Heart left ventricle (tissue), 16 donors: ENCODE results near the gene OVCA2. TPM values are rescaled to one million over a fixed set of nuclear protein-coding genes. Genes with fewer than 3 reads are reported as not detected.

ENCODE experiments used
- ATAC-seq, 4 donors: fragments of 200-7000 bp; cut with Tn5 transposase; one replicate each; pipeline ENCODE4 v1.9.1; 2020 to 2022; ENCODE audit warnings: moderate library complexity in 4 of 4, mild to moderate bottlenecking in 3 of 4, moderate number of reproducible peaks in 1 of 4
- DNase-seq, 5 donors: peaks; one replicate each; pipeline ENCODE4 v3.0.0-alpha.2; 2020
- H3K27ac ChIP-seq, 12 donors: fragments of 200-600 bp; sonication (generic) in 4 of 12; one replicate each; pipeline versions ENCODE4 v1.5.0 to v1.8.0; 2016 to 2022; ENCODE audit warnings: mild to moderate bottlenecking in 2 of 12
- H3K27me3 ChIP-seq, 9 donors: fragments of 200-600 bp; sonication (generic) in 2 of 9; one replicate each; pipeline versions ENCODE4 v1.5.1 to v1.8.0; 2016 to 2022; ENCODE audit warnings: mild to moderate bottlenecking in 3 of 9
- H3K36me3 ChIP-seq, 9 donors: fragments of 200-600 bp; sonication (generic) in 2 of 9; one replicate each; pipeline versions ENCODE4 v1.5.0 to v1.8.0; 2018 to 2022; ENCODE audit warnings: mild to moderate bottlenecking in 2 of 9
- H3K4me1 ChIP-seq, 12 donors: fragments of 200-600 bp; sonication (generic) in 4 of 12; one replicate each; pipeline versions ENCODE4 v1.5.0 to v1.8.0; 2016 to 2022; ENCODE audit warnings: mild to moderate bottlenecking in 3 of 12
- H3K4me3 ChIP-seq, 12 donors: fragments of 200-600 bp; sonication (generic) in 4 of 12; one replicate each; pipeline versions ENCODE4 v1.5.0 to v1.8.0; 2017 to 2022; ENCODE audit warnings: mild to moderate bottlenecking in 9 of 12, moderate library complexity in 4 of 12
- H3K9me3 ChIP-seq, 12 donors: fragments of 200-600 bp; sonication (generic) in 4 of 12; one replicate each; pipeline versions ENCODE4 v1.5.0 to v1.8.0; 2016 to 2022; ENCODE audit warnings: mild to moderate bottlenecking in 1 of 12
- POLR2A ChIP-seq, 2 donors: fragments of 450-650 bp; IDR thresholded peaks; one replicate each; pipeline ENCODE4 v1.6.1; 2017; ENCODE audit warnings: antibody characterized with exemption in 2 of 2, mild to moderate bottlenecking in 2 of 2, moderate library complexity in 2 of 2
- WGBS, 4 donors: extraction: QIAGEN DNeasy Blood & Tissue Kit in 2 of 4; methylation state at CpG; one replicate each; pipeline versions ENCODE4 v1.1.5 to v1.1.7; 2013 to 2018; 5-methylcytosine and 5-hydroxymethylcytosine counted together
- intact Hi-C, 10 donors: fragments of 100-400 bp; cut with DNase I; formaldehyde crosslinking; loops; one replicate each; pipeline versions ENCODE4 v1.11.1 to v1.14.2; 2022
- polyA plus RNA-seq, 2 donors: library from polyadenylated mRNA; stranded (reverse); fragments of 200-250 nt; gene quantifications; one replicate each; pipeline ENCODE4 v1.2.3, GENCODE V29; 2013
- total RNA-seq, 9 donors: library from RNA; depleted of rRNA in 2 of 9; stranded (reverse); fragments of >200 nt in 2 of 9; fragmentation: NEBNext Ultra II Directional in 3 of 9; extraction: Animal tissue kit (Norgen Biotek cat#: 25700) in 3 of 9; gene quantifications; one replicate each; pipeline versions ENCODE4 v1.1.0 to v1.2.4, GENCODE V29; 2016 to 2023
- TF ChIP-seq, protein P1 (sequence below), 12 donors: fragments of 200-600 bp; sonication (generic) in 4 of 12; IDR thresholded peaks; one replicate each; pipeline versions ENCODE4 v1.5.0 to v1.8.0; 2018 to 2022; ENCODE audit warnings: antibody characterized with exemption in 12 of 12, mild to moderate bottlenecking in 5 of 12
- donor health status: ischemic (EF 13 %, LVEDD 7.1; RV severe dilation, severe dysfunction).
- donor health status: healthy with polysubstance abuse.
- donor health status: DM: no; HTN: yes; CAD: no.
- donor health status: DM: no; HTN: no; CAD: no.
- donor health status: ischemic (EF 25% LVEDD 6.9; RV normal size, moderate dysfunction).
- donor health status: ischemic (EF 25% LVEDD 5.7; RV mildly dilated, moderate dysfunction).
- donor health status: healthy.
- donor health status: DM: yes; HTN: yes; CAD: no.
- donor health status: ischemic (EF 35%, LVEDD 5.7; RV mildly dilated, moderate dysfunction).
- donor health status: nonischemic (EF 11% LVEDD 7.7; RV severe dilation, severe dysfunction).
- donor health status: DM: yes; HTN: yes; CAD: no.
- donor health status: PGD.
- donor health status: ischemic (EF 29% LVEDD 5.4; RV normal size, mild dysfunction).
- donor health status: nonischemic (EF 23%, LVEDD 6.1; RV moderate dilation, normal function).

Gene OVCA2
- total and polyA plus RNA-seq, 11 donors = 16.0 to 52.4 (median 22.0) TPM

DNA sequence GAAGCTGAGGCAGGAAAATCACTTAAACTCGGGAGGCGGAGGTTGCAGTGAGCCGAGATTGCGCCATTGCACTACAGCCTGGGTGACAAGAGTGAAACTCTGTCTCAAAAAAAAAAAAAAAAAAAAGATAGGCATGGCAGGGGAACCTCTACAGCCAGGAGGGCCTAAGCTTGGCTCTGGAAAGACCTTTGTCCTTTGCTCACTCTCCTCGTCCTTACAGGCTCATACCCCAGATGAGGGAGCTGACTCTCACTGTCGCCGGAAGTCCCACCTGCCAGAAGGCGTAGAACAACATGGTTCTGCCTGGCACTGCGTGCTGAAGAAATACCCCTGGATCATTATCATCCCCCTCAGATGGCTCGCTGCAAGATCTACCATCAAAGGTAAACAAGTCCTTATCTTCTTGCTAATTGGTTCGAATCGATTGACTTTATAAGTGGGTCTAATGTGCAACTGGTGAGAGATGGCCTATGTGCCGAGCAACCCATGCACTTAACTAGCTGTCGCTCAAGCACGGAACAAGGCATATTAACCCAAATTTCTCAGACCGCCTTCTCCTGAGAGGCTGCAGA lies 46.4 kb upstream of the OVCA2 start:
- H3K27me3 ChIP-seq = peaks cover 0 to 22% (median 0%) of the 10 kb centered on the region in 9 donors
- no peak overlapping the region for H3K27ac ChIP-seq
- TF ChIP-seq, protein P1, sequence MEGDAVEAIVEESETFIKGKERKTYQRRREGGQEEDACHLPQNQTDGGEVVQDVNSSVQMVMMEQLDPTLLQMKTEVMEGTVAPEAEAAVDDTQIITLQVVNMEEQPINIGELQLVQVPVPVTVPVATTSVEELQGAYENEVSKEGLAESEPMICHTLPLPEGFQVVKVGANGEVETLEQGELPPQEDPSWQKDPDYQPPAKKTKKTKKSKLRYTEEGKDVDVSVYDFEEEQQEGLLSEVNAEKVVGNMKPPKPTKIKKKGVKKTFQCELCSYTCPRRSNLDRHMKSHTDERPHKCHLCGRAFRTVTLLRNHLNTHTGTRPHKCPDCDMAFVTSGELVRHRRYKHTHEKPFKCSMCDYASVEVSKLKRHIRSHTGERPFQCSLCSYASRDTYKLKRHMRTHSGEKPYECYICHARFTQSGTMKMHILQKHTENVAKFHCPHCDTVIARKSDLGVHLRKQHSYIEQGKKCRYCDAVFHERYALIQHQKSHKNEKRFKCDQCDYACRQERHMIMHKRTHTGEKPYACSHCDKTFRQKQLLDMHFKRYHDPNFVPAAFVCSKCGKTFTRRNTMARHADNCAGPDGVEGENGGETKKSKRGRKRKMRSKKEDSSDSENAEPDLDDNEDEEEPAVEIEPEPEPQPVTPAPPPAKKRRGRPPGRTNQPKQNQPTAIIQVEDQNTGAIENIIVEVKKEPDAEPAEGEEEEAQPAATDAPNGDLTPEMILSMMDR (IDR thresholded peaks at IDR 0.05) = no peak
- TF ChIP-seq POLR2A (IDR thresholded peaks at IDR 0.05) = no peak
- no peaks in the 10 kb centered on the region for H3K9me3 ChIP-seq
- DNase-seq = no peak
- ATAC-seq = no peak
- H3K36me3 ChIP-seq = no peaks in the 10 kb centered on the region
- WGBS, 4 donors = 92 to 95% (median 94%) methylated on average over 16 of the region's 16 CpGs
- no peak overlapping the region for H3K4me3 ChIP-seq
- intact Hi-C loops = loop anchor here in 1 of 10 donors (5.0 kb wide), 1 partner anchor 48 kb away; no protein-coding TSS in a partner anchor
- H3K4me1 ChIP-seq = peaks cover 0 to 61% (median 24%) of the 10 kb centered on the region in 12 donors

DNA sequence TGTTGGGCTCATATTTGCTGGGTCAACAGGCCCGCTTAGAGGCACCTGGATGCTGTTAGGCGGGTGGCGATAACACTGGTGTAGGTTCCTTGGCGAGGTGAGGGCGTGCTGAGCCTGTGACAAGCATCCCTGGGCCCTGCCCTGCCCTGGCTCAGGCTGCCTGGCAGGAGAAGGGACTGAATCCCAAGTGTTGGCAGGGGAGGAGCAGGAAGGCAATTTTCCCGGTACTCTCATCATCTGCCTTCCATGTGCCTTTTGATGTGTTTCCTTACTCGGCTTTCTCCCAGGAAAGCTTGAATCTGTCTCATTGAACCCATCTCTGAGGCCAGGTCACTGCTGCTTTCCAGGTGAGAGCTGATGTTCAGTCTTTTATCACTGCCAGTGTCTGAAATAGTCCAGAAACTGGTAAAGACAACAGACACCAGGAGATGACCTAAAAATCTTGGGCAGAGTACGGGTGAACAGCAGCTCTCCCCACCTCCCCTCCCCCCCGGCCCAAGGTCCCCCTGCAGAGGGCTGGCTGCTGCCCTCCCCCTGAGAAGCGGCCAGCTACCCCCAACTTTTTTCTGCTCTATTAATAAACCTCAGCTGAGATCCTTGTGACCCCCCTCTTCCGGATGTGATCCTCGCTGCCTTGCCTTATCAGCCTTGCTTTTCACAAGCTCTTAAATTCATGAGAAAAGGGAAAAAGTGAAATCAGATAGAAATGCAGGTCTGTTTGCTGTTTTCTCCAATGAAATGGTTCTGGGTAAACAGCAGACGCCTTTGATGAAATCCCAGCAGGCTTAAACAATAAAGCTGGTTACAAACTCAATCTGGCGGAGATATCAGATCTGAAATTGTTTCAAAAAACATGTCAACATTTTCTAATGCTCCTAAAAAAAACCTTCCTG lies 45.7 kb upstream of the OVCA2 start:
- Histone ChIP-seq H3K4me3 (no peak overlapping the region), H3K9me3 (no peaks in the 10 kb centered on the region), H3K27ac (peak overlapping the region in 2 of 12 donors; percentile 12 to 51), H3K27me3 (peaks cover 0 to 22% (median 0%) of the 10 kb centered on the region in 9 donors), H3K36me3 (no peaks in the 10 kb centered on the region), H3K4me1 (peaks cover 0 to 62% (median 24%) of the 10 kb centered on the region in 12 donors)
- DNase-seq (no peak), ATAC-seq (no peak)
- intact Hi-C loops = loop anchor here in 1 of 10 donors (5.0 kb wide), 1 partner anchor 49 kb away; no protein-coding TSS in a partner anchor
- TF ChIP-seq, protein P1 (IDR thresholded peaks at IDR 0.05) = no peak
- no peak for TF ChIP-seq POLR2A (IDR thresholded peaks at IDR 0.05)
- WGBS, 4 donors = 64 to 73% (median 70%) methylated on average over 13 to 14 of the region's 14 CpGs

DNA sequence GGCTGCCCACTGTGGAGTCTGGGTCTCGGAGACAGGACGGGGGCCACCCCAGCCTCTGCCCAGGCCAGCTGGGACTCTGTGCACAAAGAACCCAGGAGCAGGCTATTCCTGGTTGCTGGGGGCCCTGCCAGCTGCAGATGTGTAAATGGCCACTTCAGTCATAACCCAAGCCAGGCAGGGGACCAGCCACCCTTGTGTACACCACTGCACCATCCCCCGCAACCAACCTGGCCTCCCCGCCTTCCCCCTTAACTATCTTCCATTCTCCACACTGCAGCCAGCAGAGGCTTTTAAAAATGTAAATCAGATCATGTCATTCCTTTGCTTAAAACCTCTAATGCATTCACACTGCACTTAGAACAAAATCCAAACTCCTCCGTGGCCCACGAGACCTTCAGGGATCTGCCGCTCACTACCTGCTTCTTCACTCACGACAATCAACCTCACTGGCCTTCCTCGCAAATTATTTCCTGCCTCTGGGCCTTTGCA lies 45.0 kb upstream of the OVCA2 start:
- Histone ChIP-seq H3K4me3 (no peak overlapping the region), H3K27me3 (peaks cover 0 to 22% (median 0%) of the 10 kb centered on the region in 9 donors), H3K9me3 (no peaks in the 10 kb centered on the region), H3K4me1 (peaks cover 0 to 61% (median 24%) of the 10 kb centered on the region in 12 donors), H3K27ac (peak overlapping the region in 2 of 12 donors; percentile 12 to 51), H3K36me3 (no peaks in the 10 kb centered on the region)
- intact Hi-C loops = loop anchor here in 1 of 10 donors (5.0 kb wide), 1 partner anchor 50 kb away; no protein-coding TSS in a partner anchor
- DNase-seq = peak in 1 of 5 donors; percentile 57
- ATAC-seq = no peak
- TF ChIP-seq POLR2A (IDR thresholded peaks at IDR 0.05) = no peak
- TF ChIP-seq, protein P1 (IDR thresholded peaks at IDR 0.05) = no peak
- 82 to 87% (median 84%) methylated on average over 9 of the region's 9 CpGs for WGBS, 4 donors
